HG03520 (cell line): ENCODE results near the gene SOWAHA.
A peak's percentile ranks its signal among the peaks of the same experiment; 100 is the strongest.
"Not testable (repeated sequence)": the region's sequence is repeated elsewhere in the genome, so short reads cannot be mapped to it uniquely, and the experiment has no call there.

ENCODE experiments used
- ATAC-seq: cut with Tn5 transposase; IDR thresholded peaks from one replicate; pipeline ENCODE4 v1.9.1; 2021; ENCODE audit warnings: mild to moderate bottlenecking, moderate library complexity; ENCODE audit not compliant: unreplicated experiment

The SOWAHA gene

DNA sequence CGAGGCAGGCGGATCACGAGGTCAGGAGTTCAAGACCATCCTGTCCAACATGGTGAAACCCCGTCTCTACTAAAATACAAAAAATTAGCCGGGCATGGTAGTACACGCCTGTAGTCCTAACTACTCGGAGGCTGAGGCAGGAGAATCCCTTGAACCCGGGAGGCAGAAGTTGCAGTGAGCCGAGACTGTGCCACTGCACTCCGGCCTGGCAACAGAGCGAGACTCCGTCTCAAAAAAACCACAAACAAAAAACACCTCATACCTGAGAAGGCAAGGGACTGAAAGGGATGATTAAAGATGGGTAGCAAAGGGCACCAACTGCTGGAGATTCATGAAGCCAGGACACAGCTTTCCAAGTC is 6.3 kb upstream of the SOWAHA start:
- ATAC-seq: not testable (repeated sequence)

DNA sequence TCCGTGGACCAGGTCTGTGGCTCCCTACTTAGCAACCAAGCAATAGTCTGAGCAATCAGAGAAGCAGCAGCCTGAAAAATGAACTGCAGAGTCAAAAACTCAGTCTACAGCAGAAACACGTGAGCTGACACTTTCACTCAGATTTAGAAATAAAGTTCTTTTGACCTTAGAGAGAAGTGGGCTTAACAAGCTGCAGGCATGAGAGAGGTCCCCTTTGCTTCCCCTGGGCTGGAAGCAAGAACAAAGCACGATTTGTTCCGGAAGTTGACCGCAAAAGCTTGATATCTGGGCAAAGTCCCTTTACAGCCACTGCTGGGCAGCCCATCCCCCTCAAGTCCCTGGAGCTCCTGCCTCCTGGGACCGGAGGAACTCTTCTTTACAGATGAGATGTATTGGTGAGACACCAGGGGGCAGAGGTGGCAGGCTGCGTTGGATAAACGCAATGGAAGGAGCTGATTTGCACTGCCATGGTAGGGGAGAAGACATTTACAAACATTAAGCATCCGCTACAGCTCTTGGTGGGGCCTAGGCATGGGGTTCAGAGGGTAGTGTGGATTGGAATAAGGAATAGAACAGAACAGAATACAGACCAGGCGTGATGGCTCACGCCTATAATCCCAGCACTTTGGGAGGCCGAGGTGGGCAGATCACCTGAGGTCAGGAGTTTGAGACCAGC is 5.8 kb upstream of the SOWAHA start:
- ATAC-seq: no peak

DNA sequence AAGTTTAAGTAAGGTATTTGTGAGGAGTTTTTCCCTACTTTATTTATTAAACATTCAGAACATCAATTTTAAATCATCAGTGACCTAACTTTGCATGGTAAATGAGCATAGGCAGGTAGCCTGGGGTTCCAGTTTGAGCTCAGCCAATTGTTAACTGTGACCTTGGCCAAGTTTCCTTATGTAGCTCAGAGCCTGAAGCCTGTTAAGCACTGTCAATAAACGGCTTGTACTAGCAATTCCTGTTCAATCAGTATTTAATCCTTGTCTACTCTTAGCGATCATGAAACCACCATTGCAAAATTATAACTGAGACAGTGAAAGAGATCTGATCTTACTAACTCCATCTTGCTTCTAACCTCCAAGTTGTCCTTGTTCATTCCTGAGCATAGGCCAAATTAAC is 4.7 kb upstream of the SOWAHA start:
- ATAC-seq: no peak

DNA sequence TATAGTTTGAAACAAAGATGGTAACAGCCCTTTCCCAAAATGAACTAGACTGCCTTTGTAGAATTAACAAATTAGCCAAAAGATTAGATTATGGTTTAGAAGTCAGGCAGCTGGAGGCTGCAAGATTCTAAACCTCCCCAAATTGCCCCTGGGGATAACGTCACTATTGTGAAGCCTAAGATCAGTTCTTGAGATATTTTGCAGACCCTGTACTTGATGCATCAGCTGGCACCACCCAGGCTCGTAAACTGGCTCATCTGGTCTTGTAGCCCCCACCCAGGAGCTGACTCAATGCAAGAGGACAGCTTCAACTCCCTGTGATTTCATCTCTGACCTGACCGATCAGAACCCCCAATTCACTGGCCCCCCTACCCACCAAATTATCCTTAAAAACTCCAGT is 4.2 kb upstream of the SOWAHA start:
- no peak for ATAC-seq

DNA sequence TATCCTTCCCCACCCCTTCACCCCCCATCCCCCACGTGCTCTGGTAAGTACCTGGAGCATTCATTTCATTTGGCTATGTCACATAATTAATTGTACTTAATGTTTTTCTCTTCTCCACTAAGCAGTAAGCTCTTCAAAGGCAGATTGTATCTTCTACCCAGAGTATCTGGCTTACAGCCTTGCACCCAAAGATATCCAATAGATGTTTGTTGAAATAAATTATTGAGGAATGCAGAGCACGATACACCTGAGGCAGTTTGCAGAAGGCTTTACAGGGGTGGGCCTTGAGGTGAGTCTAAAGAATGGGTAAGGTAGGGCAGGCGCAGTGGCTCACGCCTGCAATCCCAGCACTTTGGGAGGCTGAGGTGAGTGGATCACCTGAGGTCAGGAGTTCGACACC is 2.5 kb upstream of the SOWAHA start:
- ATAC-seq: no peak

DNA sequence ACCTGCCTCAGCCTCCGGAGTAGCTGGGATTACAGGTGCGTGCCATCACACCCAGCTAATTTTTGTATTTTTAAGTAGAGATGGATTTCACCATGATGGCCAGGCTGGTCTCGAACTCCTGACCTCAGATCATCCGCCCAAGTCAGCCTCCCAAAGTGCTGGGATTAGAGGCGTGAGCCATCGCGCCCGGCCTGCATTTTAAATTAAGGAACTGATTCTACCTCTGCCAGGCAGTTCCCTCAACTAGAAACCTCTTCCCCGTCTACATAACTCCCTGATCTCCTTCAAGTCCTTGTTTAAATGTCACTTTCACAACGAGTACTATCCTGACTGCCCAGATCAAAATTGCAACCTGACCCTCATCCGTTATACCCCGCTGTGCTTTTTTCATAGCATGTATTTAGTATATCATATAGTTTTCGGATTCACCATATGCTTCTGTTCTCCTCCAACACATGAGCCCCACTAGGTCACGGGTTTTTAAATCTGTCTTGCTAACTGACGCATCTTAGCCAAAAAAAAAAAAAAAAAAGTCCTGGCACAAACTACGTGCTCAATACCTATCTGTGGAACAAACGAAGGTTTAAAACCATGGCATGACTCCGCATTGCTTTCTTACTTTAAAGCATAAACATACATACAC is 858 bp upstream of the SOWAHA start:
- no peak for ATAC-seq

DNA sequence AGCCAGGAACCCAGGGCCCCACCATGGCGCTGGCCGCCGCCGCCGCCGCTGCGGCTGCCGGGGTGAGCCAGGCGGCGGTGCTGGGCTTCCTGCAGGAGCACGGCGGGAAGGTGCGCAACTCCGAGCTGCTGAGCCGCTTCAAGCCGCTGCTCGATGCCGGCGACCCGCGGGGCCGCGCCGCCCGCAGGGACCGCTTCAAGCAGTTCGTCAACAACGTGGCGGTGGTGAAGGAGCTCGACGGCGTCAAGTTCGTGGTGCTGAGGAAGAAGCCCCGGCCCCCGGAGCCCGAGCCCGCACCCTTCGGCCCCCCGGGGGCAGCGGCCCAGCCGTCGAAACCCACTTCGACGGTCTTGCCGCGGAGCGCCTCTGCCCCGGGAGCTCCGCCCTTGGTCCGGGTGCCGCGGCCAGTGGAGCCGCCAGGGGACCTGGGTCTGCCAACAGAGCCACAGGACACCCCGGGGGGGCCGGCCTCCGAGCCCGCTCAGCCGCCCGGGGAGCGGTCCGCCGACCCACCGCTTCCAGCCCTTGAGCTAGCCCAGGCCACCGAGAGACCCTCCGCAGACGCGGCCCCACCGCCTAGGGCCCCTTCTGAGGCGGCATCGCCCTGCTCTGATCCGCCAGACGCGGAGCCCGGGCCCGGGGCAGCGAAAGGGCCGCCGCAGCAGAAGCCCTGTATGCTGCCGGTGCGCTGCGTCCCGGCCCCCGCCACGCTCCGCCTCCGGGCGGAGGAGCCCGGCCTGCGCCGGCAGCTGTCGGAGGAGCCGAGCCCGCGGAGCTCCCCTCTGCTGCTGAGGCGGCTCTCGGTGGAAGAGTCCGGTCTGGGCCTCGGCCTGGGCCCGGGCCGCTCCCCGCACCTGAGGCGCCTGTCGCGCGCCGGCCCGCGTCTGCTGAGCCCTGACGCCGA is 749 bp downstream of the SOWAHA start:
- ATAC-seq: no peak

DNA sequence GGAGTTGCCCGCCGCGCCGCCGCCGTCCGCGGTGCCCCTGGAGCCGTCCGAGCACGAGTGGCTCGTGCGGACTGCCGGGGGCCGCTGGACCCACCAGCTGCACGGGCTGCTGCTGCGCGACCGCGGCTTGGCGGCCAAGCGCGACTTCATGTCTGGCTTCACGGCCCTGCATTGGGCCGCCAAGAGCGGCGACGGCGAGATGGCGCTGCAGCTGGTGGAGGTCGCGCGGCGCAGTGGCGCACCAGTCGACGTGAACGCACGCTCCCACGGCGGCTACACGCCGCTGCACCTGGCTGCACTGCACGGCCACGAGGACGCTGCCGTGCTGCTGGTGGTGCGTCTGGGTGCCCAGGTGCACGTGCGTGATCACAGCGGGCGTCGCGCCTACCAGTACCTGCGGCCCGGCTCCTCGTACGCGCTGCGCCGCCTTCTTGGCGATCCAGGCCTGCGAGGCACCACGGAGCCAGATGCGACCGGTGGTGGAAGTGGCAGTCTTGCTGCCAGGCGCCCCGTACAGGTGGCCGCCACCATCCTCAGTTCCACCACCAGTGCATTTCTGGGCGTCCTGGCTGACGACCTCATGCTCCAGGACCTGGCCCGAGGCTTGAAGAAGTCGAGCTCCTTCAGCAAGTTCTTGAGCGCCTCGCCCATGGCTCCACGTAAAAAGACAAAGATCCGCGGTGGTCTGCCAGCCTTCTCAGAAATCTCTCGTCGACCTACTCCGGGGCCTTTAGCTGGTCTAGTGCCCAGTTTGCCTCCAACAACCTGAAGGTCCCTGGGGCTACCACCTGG is 1.6 kb downstream of the SOWAHA start:
- no peak for ATAC-seq

DNA sequence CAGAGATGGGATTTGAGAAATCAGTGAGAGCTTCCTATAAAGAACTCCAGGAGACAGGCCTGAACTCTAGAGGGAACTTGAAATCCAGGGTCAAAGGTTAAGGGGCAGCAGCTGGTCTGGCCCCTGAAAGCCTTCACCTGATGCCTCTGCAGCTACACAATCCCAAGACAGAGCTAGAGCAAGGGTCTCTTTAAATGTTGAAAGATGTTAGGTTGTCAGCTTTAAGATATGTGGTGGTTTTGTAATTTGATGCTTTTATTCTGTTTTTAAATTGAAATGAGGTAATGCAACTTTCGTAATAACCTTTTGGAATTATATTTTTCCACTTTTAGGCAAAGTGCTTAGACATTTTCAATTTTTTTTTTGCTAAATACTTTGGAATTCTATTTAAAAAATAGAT is 2.4 kb downstream of the SOWAHA start:
- ATAC-seq: no peak

DNA sequence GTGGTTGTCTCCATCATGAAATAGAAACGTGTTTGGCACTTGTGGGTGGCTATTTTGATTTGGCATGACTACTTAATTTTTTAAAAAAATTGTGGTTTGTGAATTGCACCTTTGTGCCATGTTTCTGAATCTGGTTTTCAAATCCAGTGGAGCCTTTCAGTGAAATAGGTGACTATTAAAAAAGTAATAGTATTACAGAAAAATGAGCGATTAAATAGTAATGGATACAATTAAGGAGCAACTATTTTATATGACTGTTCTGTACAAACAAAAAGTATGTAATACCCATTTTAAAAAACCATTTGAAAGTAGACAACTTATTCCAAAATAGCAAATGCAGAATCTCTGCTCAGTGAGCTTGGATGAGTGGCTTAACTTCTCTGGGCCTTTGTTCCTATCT is 3.0 kb downstream of the SOWAHA start:
- no peak for ATAC-seq

DNA sequence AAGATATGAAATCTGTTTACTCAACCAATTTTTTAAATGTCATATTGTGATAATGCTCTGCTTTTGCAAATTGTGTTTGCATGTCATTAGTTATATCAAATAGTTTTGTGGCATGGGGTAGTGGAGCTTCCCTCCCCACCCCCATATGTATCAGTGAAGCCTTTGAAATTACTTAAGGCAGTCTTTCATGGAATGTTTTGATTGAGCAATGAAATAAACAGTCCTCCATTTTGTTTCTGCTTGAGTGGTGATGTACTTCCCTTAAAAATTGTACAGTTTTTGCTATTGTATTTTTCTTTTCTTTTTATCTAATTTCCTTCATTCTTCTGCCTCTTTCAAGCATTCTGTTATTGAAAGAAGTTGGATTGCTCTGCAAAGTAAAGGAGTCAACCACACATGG is 3.5 kb downstream of the SOWAHA start:
- ATAC-seq: no peak

DNA sequence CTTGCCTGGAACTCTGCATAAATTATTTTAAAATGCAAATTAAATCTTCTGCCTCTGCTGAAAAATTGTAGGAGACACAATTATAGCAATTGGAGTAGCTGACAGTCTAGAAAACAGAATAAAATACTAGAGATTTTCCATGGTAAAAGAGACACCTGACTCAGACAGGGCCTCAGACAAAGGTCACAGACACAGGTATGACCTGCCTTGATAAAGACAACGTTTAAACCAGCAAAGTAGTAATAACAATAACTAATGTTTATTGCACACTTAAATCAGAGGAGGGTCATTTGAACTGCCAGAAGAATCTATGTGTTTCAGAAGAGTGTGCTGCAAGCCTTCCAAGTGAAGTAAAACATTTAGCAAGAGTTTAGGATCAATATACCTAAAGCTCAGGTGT is 3.9 kb downstream of the SOWAHA start:
- no peak for ATAC-seq

DNA sequence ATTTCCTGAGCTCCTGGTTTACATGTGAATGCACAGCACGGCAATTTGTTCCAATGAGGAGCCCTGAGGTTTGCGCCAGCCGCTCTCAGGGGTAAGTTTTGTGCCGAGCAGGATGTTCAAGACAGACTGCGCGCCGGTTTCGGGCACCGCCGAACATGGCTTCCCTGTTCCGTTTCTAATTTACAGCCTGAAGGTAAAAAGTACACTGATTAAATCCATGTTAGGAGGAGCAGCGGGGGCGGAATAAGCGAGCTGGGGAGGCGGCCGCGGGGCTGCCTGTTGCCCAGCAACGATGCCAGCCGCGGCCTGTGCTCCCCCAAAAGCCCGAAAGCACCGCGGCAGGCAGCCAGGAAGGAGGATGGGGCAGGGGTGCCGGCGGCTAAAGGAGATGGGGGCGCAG is 6.4 kb downstream of the SOWAHA start:
- ATAC-seq: no peak

DNA sequence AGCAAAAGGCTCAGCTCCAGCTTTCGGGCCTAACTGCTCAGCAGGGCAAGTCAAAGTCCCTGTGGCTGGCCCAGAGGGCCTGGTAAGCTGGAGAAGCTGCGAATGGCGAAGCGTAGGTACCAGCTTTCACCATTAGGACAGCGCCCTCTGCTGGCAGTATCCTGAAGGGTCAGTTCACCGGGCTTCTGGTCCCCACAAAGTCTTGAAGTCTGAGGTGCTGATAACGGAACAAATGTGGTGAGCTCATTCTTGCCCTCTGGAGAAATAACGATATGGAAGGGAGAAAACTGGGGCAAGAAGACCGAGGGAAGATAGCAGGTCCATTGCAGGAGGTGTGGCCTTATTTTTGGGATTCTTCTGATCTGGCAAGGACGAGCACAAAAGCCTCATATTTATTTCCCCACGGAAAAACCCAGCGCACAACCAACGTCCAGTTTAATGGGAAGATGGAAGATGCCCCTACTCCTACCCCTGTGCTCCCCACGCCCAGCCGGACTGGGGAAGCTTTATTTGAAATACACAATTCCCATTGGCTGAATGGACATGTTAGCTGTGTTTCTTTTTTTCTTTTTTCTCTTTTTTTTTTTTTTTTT is 7.2 kb downstream of the SOWAHA start:
- ATAC-seq: peak; percentile 65

DNA sequence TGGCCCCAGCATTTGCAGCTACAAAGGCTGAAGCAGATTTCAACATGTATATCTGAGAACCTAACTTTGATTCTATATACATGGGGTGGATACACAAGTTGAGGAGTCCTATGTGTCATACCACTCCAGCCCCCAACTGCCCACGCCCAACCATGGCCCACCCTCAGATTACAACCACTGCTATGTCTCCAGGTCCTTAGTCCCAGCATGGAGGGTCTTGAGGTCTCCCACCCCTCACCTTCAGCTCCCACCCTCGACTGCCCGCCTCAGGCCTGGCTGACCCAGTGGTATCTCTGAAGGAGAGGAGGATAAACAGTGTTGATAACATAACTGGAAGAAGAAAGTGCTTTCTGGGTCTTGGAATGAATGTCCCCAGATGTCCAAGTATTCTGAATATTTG is 8.2 kb downstream of the SOWAHA start:
- ATAC-seq: no peak

DNA sequence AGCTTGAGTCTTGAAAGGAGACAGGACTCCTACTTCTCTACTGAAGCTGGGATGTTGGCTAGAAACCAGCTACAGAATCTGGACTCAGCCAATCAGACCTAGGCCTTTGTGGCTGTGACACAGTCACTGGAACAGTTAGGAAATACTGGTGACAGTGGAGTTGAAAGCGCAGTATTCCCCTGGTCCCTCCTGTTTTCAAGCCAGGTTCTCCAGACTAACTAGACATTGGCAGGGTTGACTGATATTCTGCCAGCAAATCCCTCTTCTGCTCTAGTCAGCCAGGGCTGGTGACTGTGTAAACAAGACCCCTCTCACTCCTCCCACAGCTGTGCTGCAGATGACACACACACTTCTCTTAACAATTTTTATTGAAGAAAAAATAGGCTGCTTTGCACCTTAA is 8.7 kb downstream of the SOWAHA start:
- no peak for ATAC-seq

DNA sequence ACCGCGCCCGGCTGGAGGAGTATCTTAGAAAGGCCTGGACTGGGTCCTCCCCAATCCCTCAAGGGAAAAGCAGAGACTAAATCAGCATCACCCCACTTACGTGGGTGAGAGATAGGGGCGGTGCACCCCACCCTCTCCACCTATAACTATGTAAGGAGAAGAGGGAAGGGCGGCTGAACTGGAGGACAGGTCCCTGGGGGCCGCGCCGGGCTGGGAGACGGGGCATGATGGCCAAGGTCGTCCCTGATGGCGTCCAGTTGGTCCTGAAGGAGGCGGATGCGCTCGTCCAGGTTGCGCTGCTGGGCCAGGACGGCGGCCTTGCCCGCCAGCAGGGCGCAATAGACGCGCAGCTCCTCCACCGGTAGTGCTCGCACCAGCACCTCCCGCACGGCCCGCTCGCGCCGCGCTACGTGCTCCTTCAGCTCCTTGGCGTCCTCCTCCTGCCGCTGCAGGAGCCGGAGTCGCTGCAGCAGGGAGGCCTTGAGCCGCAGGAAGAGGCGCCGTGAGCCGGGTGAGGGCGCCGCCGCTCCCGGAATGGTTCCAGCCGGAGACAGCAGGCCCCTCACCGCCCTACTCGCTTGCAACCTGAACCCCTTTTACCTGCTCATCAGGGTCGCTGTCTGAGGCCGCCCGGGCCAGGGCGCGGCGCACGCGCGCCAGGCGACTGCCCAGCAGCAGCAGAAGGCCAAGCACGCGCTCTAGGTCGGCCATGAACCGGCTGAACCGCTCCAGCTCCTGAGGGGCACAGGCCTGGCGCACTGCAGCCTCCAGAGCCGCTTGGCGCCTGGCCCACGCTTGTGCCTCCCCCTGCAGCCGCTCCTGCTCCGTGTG is 9.8 kb downstream of the SOWAHA start:
- no peak for ATAC-seq

DNA sequence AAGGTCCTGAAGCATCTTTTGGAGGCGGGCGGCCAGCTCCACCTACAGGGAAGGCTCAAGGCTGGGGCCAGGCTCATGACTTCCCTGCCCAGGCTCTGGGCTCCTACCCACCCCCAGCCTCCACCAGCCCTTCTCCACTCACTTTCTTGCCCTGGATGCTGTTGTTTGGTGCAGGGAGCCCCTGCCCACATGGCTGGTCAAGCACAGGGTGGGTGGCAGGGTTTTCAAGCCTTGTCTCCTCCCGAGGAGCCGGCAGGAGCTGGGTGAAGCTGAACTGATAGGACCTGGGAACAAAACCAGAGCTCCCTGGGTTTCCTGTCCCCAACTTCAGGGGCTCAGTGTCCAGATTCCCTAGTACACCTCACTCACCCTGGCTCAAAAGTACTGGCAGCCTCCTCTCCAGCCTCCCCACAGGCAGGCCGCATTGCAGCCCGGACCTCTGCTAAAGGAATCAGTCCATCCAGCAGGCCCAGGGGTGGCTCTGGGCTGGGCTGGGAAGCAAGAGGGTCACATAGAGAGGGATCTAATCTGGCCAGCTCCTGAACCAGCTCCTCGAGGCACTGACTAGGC is 10.5 kb downstream of the SOWAHA start:
- no peak for ATAC-seq

DNA sequence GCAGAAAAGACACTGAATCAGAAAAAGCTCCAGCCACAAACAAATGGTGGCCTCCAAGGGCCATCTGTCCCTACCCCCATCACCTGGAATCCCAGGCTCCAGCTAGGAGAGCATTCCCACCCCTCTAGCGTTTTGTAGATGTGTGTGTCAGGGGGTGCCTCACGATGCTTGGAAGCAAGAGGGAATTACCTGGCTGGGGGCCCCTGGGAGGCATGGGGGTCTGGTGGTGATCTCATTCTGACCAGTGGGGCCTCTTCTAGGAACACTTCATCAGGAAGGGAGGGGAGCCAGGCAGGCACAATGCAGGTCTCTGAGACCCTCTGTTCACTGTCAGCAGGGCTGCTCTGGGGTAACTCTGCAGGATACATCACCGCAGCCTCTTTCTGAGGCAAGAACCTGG is 11.3 kb downstream of the SOWAHA start:
- ATAC-seq: no peak
